ENCODE measurements around the gene CES1.
"Not testable (repeated sequence)": the region's sequence is repeated elsewhere in the genome, so short reads cannot be mapped to it uniquely, and the experiment has no call there.

The CES1 gene

DNA sequence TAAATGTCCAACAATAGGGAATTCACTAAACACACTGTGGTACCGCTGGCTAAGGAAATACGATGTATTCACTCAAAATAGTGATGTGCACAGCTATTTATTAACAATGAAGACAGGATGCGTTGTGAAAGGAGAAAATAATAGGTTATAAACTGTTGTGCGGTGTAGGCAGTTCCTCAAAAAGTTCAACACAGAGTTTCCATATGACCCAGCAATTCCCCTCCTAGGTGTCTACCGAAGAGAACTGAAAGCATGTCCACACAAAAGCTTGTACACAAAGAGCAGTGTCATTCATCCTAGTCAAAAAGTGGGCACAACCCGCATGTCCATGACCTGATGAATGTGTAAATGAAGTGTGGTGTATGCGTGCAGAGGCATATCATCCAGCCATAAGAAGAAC, 1.2 kb upstream of the CES1 start:
- in situ Hi-C loops (cut with HindIII; ENCODE audit: low sequenced_read_pairs), result loop anchor here (25.0 kb wide), 1 partner anchor 372 kb away; no protein-coding TSS in a partner anchor

DNA sequence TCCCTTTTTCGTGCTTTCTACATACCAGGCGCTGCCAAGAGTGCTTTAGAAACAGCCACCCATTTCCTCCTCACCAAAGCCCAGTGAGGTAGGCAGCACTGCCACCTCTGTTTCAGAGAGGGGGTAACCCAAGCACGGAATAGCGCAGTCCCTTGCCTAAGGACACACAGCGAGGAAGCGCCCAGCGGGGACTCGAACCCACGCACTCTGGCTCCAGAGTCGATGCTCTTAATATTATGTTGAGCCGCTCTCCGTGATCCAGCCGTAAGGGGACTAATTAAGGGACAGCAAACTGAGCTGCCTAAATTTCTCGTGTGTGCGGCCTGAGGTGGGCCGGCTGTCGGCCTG, 497 bp downstream of the CES1 start:
- in situ Hi-C loops (cut with HindIII; ENCODE audit: low sequenced_read_pairs), result loop anchor here (25.0 kb wide), 1 partner anchor 370 kb away; no protein-coding TSS in a partner anchor

DNA sequence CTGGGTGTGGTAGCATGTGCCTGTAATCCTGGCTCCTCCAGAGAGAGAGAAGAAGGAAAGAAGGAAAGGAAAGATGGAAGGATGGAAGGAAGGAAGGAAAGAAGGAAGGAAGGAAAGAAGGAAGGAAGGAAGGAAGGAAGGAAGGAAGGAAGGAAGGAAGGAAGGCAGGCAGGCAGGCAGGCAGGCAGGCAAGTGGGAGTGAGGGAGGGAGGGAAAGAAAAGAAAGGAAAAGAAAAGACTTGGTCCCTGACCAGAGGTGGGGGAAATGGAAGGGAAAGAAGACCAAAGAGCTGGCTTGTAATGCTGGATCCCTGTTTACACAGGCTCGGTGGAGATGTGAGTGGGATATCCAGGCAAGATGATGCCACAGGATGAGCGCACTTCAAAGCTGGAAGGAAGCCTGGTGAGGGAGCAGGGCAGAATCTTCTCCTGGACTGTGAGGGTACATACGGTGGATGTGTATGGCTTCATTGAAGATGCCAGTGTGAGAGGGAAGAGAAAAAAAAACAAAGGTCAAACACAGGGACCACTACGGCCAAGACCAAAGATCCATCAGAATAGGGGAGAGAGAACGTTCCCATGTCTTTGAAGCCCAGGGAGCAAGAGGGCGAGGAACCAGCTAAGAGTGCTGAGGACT, 2.1 kb downstream of the CES1 start:
- in situ Hi-C loops (cut with HindIII; ENCODE audit: low sequenced_read_pairs), result loop anchor here (25.0 kb wide), 1 partner anchor 368 kb away; no protein-coding TSS in a partner anchor

DNA sequence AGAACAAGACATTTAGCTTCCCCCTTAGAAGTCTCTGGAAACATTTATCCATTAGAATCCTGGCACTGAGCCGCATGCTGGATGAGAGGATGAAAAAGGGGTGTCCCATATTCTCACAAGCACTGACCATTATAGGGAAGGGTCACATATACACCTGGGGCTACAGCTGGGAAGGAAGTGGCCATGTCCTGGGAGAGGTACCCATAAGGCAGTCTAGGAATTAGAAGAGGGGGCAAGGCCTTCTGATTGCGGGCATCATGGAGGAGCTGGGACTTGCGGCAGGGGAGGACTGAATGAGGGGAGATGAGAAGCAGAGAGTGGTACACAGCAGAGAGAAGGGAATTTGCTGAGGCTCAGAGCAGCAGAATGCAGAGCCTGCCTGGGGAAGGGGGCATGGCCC, 3.7 kb downstream of the CES1 start:
- in situ Hi-C loops (cut with HindIII; ENCODE audit: low sequenced_read_pairs), result loop anchor here (25.0 kb wide), 1 partner anchor 367 kb away; no protein-coding TSS in a partner anchor

GRCh38 chr16:55828680-55829079, 4.2 kb downstream of the CES1 start:
- in situ Hi-C loops (cut with HindIII; ENCODE audit: low sequenced_read_pairs), result loop anchor here (25.0 kb wide), 1 partner anchor 366 kb away; no protein-coding TSS in a partner anchor

DNA sequence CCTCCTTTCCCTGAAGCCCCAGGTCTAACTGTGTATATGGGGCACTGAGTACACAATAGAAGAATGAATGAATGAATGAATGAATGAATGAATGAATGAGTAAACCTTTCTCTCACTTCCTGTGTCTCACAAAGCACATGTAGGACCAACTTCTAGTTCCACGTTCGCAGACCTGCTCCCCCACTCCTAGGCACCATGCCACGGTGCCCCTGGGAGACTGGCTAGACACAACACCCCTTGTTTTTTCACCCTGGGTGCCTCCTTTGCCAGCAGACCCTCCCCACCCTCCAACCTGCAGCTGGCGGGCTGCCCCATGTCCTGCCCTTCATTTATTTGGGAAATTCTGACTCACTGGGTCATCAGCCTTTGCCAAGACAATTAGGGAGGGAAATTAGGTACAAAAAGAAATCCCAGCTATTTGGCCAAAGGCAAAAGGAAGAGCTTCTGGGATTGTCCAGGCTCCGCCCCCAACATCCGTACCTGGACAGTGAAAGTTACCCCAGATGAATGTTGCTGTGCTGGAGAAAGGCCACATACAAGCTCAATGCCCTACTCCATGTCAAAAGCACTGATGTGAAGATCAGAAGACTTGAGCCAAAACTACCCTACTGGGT, 7.7 kb downstream of the CES1 start:
- in situ Hi-C loops (cut with HindIII; ENCODE audit: low sequenced_read_pairs), result loop anchor here (25.0 kb wide), 1 partner anchor 363 kb away; no protein-coding TSS in a partner anchor

DNA sequence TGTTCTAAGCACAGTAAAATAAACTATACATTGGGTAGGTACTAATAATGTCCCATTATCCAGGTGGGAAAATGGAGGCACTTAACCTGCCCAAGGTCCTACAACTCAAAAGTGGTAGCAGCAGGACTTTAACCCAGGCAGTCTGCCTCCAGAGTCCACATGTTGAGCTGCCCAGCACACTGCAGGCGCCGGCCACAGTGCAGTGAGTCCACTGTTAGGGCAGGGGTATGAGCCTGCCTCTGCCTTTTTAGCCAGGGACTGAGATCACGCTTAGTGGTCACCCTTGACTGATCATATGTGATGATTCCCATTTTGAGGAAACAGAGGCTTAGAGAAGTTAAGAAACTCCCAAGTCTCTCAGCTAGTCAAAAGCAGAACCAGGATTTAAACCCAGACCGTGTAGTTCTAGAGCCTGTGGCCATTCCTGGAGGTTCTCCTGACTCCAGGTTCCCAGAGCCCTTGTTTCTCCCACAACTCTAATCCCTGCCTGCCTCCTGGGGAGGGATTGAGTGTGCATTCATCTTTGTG, 8.4 kb downstream of the CES1 start:
- in situ Hi-C loops (cut with HindIII; ENCODE audit: low sequenced_read_pairs), result no loop called here

DNA sequence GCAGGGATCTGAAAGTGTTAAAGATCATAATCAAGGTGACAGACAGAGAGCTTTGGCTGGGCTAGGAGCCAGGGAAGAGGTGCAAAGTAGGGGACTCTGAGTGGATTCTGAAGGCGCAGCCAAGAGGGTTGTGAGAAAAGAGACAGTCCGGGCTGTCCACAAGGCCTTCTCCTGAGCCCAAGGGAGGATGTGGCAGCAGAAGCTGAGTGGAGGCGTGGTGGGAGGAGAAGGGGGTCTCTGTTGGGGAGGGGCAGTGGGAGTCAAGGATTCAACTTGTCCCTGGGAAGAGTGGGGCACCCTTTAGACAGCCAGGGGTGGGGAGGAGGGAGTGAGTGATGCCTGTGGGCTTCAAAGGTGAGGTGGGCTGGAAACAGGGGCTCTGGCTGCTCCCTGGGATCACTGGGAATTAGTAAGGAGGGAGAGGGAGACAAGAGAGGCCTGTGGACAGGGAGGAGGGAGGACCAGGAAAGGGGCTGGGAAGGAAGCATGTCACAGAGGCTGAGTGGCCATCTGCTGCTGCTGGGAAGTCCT, 10.6 kb downstream of the CES1 start:
- in situ Hi-C loops (cut with HindIII; ENCODE audit: low sequenced_read_pairs), result no loop called here

DNA sequence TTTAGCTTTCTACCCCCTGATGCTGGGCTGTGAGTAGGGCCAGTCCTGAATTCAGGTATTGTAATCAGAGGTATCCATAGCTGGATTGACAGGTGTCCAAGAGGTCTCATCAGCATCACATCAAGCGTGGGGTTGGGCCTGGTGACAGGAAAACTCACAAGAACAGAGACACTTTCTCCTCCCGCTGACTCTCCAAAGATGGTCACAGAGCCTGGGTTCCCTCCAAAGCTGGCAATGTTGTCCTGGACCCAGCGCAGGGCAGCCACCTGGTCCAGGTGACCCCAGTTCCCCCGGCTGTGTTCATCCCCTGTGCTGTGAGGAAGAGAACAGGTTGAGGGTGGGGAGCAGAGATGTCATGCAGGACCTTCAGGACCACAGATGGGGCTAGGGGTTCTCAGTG, 11.7 kb downstream of the CES1 start:
- in situ Hi-C loops (cut with HindIII; ENCODE audit: low sequenced_read_pairs), result no loop called here

DNA sequence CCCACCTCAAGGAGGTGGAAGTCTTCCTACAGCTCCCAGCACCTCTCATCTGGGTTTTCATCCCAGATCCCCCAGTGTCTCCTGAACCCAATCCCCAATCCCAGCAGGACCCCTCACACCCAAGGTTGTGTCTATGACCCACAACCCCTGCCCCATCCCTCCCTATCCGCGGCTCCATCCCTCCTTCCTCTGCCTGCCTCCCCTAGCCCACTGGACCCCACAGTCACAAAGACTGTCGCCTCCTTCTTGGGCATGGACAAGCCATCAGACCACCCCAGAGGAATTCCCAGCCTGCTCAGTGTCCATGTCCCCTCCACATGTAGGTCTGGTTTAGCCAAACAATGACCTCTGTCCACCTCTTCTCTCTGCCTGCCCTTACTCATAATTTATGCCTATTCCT, 12.3 kb downstream of the CES1 start:
- in situ Hi-C loops (cut with HindIII; ENCODE audit: low sequenced_read_pairs), result no loop called here

DNA sequence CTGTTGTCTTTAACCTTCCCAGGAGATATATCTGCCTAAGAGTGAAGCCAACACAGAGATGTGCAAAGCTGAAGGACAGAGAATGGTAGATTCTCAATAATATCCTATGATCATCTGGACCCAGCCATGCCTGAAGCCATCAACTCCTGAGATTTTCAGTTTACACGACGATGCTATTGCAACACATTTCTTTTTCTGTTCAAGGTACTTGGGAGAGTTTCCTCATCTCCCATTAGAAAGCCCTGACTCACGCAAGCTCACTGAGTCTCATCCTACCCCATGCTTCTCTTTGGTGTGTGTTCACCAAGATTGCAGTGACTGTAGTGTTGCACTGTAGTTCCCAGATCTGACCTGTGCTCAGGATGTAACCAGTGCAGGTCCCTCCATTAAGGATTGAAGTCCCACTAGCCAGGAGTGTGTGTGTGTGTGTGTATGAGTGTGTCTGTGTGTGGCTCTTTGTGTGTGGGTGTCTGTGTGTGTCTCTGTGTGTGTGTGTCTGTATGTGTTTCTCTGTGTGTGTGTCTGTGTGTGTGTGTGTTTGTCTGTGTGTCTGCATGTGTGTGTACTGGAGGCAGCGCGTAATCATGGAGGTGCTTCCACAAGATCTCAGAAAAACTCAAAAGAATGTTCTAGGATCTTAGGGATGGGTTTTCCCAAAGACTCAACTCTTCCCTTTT, 15.5 kb downstream of the CES1 start:
- in situ Hi-C loops (cut with HindIII; ENCODE audit: low sequenced_read_pairs), result no loop called here

- in situ Hi-C loops (cut with HindIII; ENCODE audit: low sequenced_read_pairs), result not testable (repeated sequence)
Observed at GRCh38 chr16:55816222-55816621, 16.7 kb downstream of the CES1 start.

DNA sequence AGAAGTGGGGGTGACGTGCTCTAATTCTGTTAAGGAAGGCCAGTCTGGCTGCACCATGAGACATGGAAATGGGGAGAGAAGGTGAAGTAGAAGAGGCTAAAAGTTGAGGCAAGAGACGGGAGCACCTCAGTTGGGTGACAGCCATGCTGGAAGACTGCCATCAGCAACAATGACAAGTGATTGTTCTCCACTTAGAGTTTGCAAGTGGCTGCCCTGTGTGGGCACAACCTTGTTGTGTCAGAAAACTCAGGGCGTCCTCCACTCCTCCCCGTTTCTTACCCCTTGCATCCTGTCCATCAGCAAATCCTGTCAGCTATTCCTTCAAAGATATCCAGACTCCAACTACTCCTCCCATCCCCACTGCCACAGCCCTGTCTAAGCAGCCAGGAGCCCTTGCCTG, 17.6 kb downstream of the CES1 start:
- in situ Hi-C loops (cut with HindIII; ENCODE audit: low sequenced_read_pairs), result no loop called here

GRCh38 chr16:55814174-55814573, 18.7 kb downstream of the CES1 start:
- in situ Hi-C loops (cut with HindIII; ENCODE audit: low sequenced_read_pairs), result not testable (repeated sequence)

- in situ Hi-C loops (cut with HindIII; ENCODE audit: low sequenced_read_pairs), result not testable (repeated sequence)
Observed at GRCh38 chr16:55813730-55814129, 19.2 kb downstream of the CES1 start.

GRCh38 chr16:55812951-55813350, 19.9 kb downstream of the CES1 start:
- in situ Hi-C loops (cut with HindIII; ENCODE audit: low sequenced_read_pairs), result no loop called here

- in situ Hi-C loops (cut with HindIII; ENCODE audit: low sequenced_read_pairs), result no loop called here
Observed at GRCh38 chr16:55811811-55812210, 21.1 kb downstream of the CES1 start.

- in situ Hi-C loops (cut with HindIII; ENCODE audit: low sequenced_read_pairs), result no loop called here
Observed at GRCh38 chr16:55810451-55810961, 22.4 kb downstream of the CES1 start.

DNA sequence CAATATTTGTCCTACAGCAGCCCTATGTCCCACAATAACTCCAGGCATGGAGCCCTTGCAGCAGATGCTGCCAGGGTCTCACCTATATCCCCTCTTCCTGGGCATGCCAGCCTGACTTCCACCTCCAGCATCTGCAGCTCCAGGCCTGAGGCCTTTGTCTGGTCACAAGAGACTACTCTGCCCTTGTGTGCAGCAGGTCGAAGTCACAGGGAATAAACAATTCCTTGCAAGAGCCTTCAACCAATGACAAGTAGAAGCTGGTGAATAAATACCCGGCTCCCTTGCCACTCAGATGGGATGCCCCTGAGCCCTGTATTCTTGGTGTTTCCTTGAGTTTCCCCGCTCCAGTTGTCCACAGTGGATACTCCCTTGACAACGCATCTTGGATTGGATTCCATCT, 23.0 kb downstream of the CES1 start:
- in situ Hi-C loops (cut with HindIII; ENCODE audit: low sequenced_read_pairs), result no loop called here

DNA sequence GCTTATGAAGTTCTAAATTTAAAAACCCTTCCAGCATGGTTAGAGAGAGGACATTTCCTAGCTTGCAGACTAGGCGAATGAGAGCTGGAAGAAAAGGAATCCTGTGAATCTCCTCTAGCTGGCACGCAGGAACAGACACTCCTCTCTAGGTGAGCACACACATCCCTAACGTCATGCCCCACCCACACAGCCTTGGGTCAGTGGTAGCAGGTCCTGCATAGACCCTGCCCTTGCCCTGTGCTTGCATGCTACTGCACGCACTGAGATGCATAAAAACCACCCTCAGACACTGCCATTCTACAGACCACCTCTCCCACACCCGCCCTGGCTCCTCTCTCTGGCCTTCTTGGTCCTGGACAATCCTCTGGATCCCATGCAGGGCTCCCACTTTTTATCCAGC, 23.5 kb downstream of the CES1 start:
- in situ Hi-C loops (cut with HindIII; ENCODE audit: low sequenced_read_pairs), result no loop called here

- in situ Hi-C loops (cut with HindIII; ENCODE audit: low sequenced_read_pairs), result not testable (repeated sequence)
Observed at GRCh38 chr16:55808286-55808685, 24.6 kb downstream of the CES1 start.

Data from DLD1 (cell line).